GM10266 (cell line): ENCODE measurements around the gene HIF1A.
"Not testable (repeated sequence)": the region's sequence is repeated elsewhere in the genome, so short reads cannot be mapped to it uniquely, and the experiment has no call there.

Experiments
- DNase-seq: peaks from one replicate; pipeline ENCODE4 v3.0.0; 2012; ENCODE audit errors: extremely low spot score
- TF ChIP-seq, protein P1 (sequence below): IDR thresholded peaks from 2 replicates; pipeline ENCODE4 v1.5.1; 2012; ENCODE audit warnings: mild to moderate bottlenecking, low read depth; ENCODE audit not compliant: control insufficient read depth, insufficient read depth; ENCODE audit errors: missing control alignments

The HIF1A gene

GRCh38 chr14:61652526-61653262 is 42.6 kb upstream of the HIF1A start:
- TF ChIP-seq, protein P1, sequence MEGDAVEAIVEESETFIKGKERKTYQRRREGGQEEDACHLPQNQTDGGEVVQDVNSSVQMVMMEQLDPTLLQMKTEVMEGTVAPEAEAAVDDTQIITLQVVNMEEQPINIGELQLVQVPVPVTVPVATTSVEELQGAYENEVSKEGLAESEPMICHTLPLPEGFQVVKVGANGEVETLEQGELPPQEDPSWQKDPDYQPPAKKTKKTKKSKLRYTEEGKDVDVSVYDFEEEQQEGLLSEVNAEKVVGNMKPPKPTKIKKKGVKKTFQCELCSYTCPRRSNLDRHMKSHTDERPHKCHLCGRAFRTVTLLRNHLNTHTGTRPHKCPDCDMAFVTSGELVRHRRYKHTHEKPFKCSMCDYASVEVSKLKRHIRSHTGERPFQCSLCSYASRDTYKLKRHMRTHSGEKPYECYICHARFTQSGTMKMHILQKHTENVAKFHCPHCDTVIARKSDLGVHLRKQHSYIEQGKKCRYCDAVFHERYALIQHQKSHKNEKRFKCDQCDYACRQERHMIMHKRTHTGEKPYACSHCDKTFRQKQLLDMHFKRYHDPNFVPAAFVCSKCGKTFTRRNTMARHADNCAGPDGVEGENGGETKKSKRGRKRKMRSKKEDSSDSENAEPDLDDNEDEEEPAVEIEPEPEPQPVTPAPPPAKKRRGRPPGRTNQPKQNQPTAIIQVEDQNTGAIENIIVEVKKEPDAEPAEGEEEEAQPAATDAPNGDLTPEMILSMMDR, result no peak
- DNase-seq, result no peak

GRCh38 chr14:61653507-61653906 is 41.8 kb upstream of the HIF1A start:
- no peak for DNase-seq
- TF ChIP-seq, protein P1, result no peak

- no peak for DNase-seq
Observed at GRCh38 chr14:61654026-61654425, 41.3 kb upstream of the HIF1A start.

DNA sequence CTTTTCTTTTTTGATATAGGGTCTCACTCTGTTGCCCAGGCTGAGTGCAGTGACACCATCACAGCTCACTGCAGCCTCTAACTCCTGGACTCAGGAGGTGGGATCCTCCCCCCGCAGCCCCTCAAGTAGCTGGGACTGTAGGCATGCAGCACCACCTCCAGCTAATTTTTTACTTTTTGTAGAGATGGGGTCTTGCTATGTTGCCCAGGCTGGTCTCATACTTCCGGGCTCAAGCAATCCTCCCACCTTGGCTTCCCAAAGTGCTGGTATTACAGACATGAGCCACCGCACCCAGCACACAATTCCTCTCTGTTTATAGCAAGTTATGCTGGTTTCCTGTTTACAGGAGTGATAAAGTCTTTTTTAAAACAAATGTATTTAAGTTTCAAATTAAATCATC is 39.5 kb upstream of the HIF1A start:
- TF ChIP-seq, protein P1, result no peak
- DNase-seq, result no peak

More at GRCh38 chr14:61654026-61654425, 41.3 kb upstream of the HIF1A start:
- TF ChIP-seq, protein P1, result no peak

DNA sequence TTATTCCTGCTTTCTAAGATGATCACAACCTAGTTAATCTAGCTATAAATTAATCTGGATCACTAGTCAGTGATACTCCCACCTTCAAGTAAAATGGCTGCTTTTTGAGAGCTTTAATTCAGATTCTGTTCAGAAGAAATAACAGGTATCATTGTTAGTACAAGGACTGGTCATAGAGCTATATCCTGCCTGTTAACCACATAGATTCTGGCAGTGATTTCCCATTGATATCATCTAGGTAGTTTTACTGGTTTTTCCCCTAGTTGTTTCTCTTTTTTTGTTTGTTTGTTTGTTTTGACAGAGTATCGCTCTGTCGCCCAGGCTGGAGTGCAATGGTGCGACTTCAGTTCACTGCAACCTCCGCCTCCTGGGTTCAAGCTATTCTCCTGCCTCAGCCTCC is 39.0 kb upstream of the HIF1A start:
- TF ChIP-seq, protein P1, result no peak
- no peak for DNase-seq

GRCh38 chr14:61658111-61658510 is 37.2 kb upstream of the HIF1A start:
- DNase-seq, result not testable (repeated sequence)

- TF ChIP-seq, protein P1, result no peak
Observed at GRCh38 chr14:61659582-61659981, 35.7 kb upstream of the HIF1A start.

More at GRCh38 chr14:61659582-61659981, 35.7 kb upstream of the HIF1A start:
- DNase-seq, result no peak
